PC-9 (cell line): Measurements from ENCODE around the gene GRM8. TPM values are rescaled to one million over a fixed set of nuclear protein-coding genes. Genes with fewer than 3 reads are reported as not detected.
A peak's percentile ranks its signal among the peaks of the same experiment; 100 is the strongest.

Experiments used
- BruUV-seq: library from RNA; stranded (reverse); fragments of 400-500 nt; replicated peaks from 2 replicates; lab custom pipeline; 2021; lab: Mats Ljungman, UMichigan
- CTCF ChIA-PET: fragments of 300-600 bp; sonication (Branson Sonifier 250); formaldehyde crosslinking; loops from one replicate; lab custom pipeline; 2022; ENCODE audit warnings: antibody characterized with exemption; lab: Charles Lee
- POLR2A ChIA-PET: fragments of 300-600 bp; sonication (Branson Sonifier 250); formaldehyde crosslinking; loops from one replicate; lab custom pipeline; 2022; ENCODE audit warnings: antibody characterized with exemption; ENCODE audit not compliant: unreplicated experiment; lab: Charles Lee
- DNase-seq, 2 experiments: peaks; one replicate each; pipeline versions ENCODE4 v3.0.0 to v3.0.0-alpha.2; 2015 to 2022; ENCODE audit warnings: mixed read lengths in 1 of 2
- H2AFZ ChIP-seq: fragments of 200-600 bp; sonication (generic); 2 replicates; pipeline ENCODE4 v1.8.1; 2017; ENCODE audit warnings: antibody characterized with exemption
- H3F3A ChIP-seq: fragments of 200-600 bp; sonication (generic); 2 replicates; pipeline ENCODE4 v1.8.1; 2017; ENCODE audit warnings: antibody characterized with exemption, mild to moderate bottlenecking, low read depth; ENCODE audit not compliant: insufficient read depth
- H3K27ac ChIP-seq: fragments of 200-600 bp; sonication (generic); 2 replicates; pipeline ENCODE4 v1.6.1; 2016; ENCODE audit warnings: mixed run types
- H3K27me3 ChIP-seq: fragments of 200-600 bp; sonication (generic); 2 replicates; pipeline ENCODE4 v1.6.1; 2016; ENCODE audit warnings: low read depth, mixed run types; ENCODE audit not compliant: insufficient read depth
- H3K36me3 ChIP-seq: fragments of 200-600 bp; sonication (generic); 2 replicates; pipeline ENCODE4 v1.6.1; 2016; ENCODE audit warnings: low read depth, mixed run types
- H3K4me1 ChIP-seq: fragments of 200-600 bp; sonication (generic); replicated peaks from 2 replicates; pipeline ENCODE4 v1.6.1; 2016; ENCODE audit warnings: mixed run types; ENCODE audit not compliant: insufficient read depth
- H3K4me2 ChIP-seq: fragments of 200-600 bp; sonication (generic); 2 replicates; pipeline ENCODE4 v1.6.1; 2017; ENCODE audit warnings: mixed run types
- H3K4me3 ChIP-seq: fragments of 200-600 bp; sonication (generic); 2 replicates; pipeline ENCODE4 v1.6.1; 2016; ENCODE audit warnings: mixed run types
- H3K79me2 ChIP-seq: fragments of 200-600 bp; sonication (generic); 2 replicates; pipeline ENCODE4 v1.6.1; 2017; ENCODE audit warnings: low read depth, mixed run types
- H3K9me2 ChIP-seq: fragments of 200-600 bp; sonication (generic); 2 replicates; pipeline ENCODE4 v1.8.1; 2017; ENCODE audit warnings: mild to moderate bottlenecking; ENCODE audit not compliant: insufficient read depth
- H3K9me3 ChIP-seq: fragments of 200-600 bp; sonication (generic); 2 replicates; pipeline ENCODE4 v1.8.1; 2016; ENCODE audit warnings: low read depth; ENCODE audit not compliant: insufficient read depth
- H4K20me1 ChIP-seq: fragments of 200-600 bp; sonication (generic); 2 replicates; pipeline ENCODE4 v1.8.1; 2017; ENCODE audit not compliant: insufficient read depth
- CTCF ChIP-seq: fragments of 200-600 bp; sonication (generic); conservative IDR thresholded peaks from 2 replicates; pipeline ENCODE4 v1.6.1; 2017; ENCODE audit warnings: mixed run types, antibody characterized with exemption, mild to moderate bottlenecking, moderate library complexity
- EZH2 ChIP-seq: fragments of 200-600 bp; sonication (generic); IDR thresholded peaks from 2 replicates; pipeline ENCODE4 v1.8.0; 2017; ENCODE audit warnings: antibody characterized with exemption, low read depth
- intact Hi-C: fragments of 100-400 bp; cut with micrococcal nuclease; formaldehyde crosslinking; loops from one replicate; pipeline ENCODE4 v1.10.0; 2022; ENCODE audit not compliant: unreplicated experiment
- total RNA-seq: library from RNA; stranded (reverse); gene quantifications from 2 replicates; pipeline ENCODE4 v1.2.3, GENCODE V29; 2021

Gene GRM8
- total RNA-seq, 1 experiment from 2014 or later = not detected

DNA sequence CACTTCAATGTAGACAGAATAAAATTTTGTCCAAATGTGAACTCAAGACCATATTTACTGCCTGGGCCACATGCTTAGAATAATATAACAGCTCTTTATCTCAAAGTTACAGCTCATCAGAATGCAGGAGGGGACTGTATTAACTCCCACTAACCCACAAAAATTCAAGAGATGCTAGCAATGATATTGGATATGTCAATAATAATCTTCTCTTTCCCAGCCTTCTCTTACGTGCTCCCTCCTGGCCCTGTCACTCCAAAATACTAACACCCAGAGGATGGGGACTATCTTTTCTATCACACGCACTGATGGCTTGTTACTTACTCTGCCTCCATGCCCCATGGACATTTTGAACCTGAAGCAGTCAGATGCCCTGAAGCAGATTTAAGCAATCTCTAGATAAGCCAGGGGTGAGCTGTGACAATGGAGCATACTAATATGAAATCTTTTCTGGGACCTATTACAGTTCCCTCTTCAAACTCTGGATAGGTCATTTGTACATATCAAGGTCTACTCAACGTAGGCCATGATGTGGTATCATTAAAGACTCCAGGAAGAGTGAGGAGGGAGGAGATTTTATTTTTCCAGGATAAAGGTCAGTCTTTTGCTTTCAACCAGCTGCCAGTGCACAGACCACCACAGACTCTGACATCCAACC, 803.0 kb downstream of the GRM8 start:
- no peaks in the 10 kb centered on the region for H3K27me3 ChIP-seq
- H3K36me3 ChIP-seq = no peaks in the 10 kb centered on the region
- no peaks in the 10 kb centered on the region for H3F3A ChIP-seq
- no peak for DNase-seq
- no TSS peak for BruUV-seq
- H3K4me3 ChIP-seq = no peak overlapping the region
- CTCF ChIA-PET = no interaction called here
- H3K4me2 ChIP-seq = no peak overlapping the region
- intact Hi-C loops = no loop called here
- H3K9me2 ChIP-seq = no peaks in the 10 kb centered on the region
- H3K4me1 ChIP-seq = 0 out of 2 replicates have a peak, but pooled peaks cover 5% of the 10 kb centered on the region
- H3K9me3 ChIP-seq = no peaks in the 10 kb centered on the region
- H3K27ac ChIP-seq = no peak overlapping the region
- no peak for TF ChIP-seq CTCF
- TF ChIP-seq EZH2 = no peak
- H4K20me1 ChIP-seq = no peaks in the 10 kb centered on the region
- POLR2A ChIA-PET = interaction anchor here (0.5 kb wide), 1 partner anchor 20 kb away, joined by 3 read pairs; no protein-coding TSS in a partner anchor
- no peaks in the 10 kb centered on the region for H3K79me2 ChIP-seq
- 0 out of 2 replicates have a peak overlapping the region, but pooled peaks have one; percentile 34 for H2AFZ ChIP-seq

GRCh38 chr7:126447984-126448383, 804.8 kb downstream of the GRM8 start:
- H3K4me1 ChIP-seq = peaks cover 5% of the 10 kb centered on the region; the same call in 1 of the 2 replicates
- POLR2A ChIA-PET = no interaction called here
- CTCF ChIA-PET = no interaction called here

GRCh38 chr7:126445991-126446390, 806.8 kb downstream of the GRM8 start:
- DNase-seq = no peak
- no peaks in the 10 kb centered on the region for H3K27me3 ChIP-seq
- no peak overlapping the region for H3K27ac ChIP-seq
- intact Hi-C loops = no loop called here
- ChIA-PET POLR2A (interaction anchor here (0.7 kb wide), 1 partner anchor 264 kb away, joined by 6 read pairs; no protein-coding TSS in a partner anchor), CTCF (no interaction called here)
- H3K9me3 ChIP-seq = no peaks in the 10 kb centered on the region
- no peak overlapping the region for H3K4me3 ChIP-seq
- no peaks in the 10 kb centered on the region for H4K20me1 ChIP-seq
- H2AFZ ChIP-seq = no peak overlapping the region
- BruUV-seq = no TSS peak
- peaks cover 5% of the 10 kb centered on the region; the same call in 1 of the 2 replicates for H3K4me1 ChIP-seq
- H3K36me3 ChIP-seq = no peaks in the 10 kb centered on the region
- no peak overlapping the region for H3K4me2 ChIP-seq
- no peaks in the 10 kb centered on the region for H3K9me2 ChIP-seq
- TF ChIP-seq CTCF (no peak), EZH2 (no peak)
- no peaks in the 10 kb centered on the region for H3K79me2 ChIP-seq
- no peaks in the 10 kb centered on the region for H3F3A ChIP-seq

More at GRCh38 chr7:126447984-126448383, 804.8 kb downstream of the GRM8 start:
- TF ChIP-seq EZH2 = no peak
- TF ChIP-seq CTCF = no peak
- no TSS peak for BruUV-seq
- no peaks in the 10 kb centered on the region for H3K79me2 ChIP-seq
- H3K4me3 ChIP-seq = no peak overlapping the region
- H3K36me3 ChIP-seq = no peaks in the 10 kb centered on the region
- no peaks in the 10 kb centered on the region for H3K9me3 ChIP-seq
- no peak overlapping the region for H2AFZ ChIP-seq
- H3F3A ChIP-seq = no peaks in the 10 kb centered on the region
- H3K4me2 ChIP-seq = no peak overlapping the region
- no peaks in the 10 kb centered on the region for H3K9me2 ChIP-seq
- H3K27ac ChIP-seq = no peak overlapping the region
- DNase-seq = no peak
- H4K20me1 ChIP-seq = no peaks in the 10 kb centered on the region
- intact Hi-C loops = no loop called here
- H3K27me3 ChIP-seq = no peaks in the 10 kb centered on the region
